DMS153 (cell line): ENCODE measurements around the gene SMNDC1.
"Not testable (repeated sequence)": the region's sequence is repeated elsewhere in the genome, so short reads cannot be mapped to it uniquely, and the experiment has no call there.

ENCODE experiments used
- DNase-seq: peaks from one replicate; lab custom pipeline; 2025; lab: John Stamatoyannopoulos, UW

SMNDC1 gene

GRCh38 chr10:110304780-110305421, at the start of gene SMNDC1:
SMNDC1 (minus strand) TSS chr10:110304920; CDS start chr10:110303587, 1,333 bp downstream.
- peak; percentile 98 for DNase-seq

GRCh38 chr10:110354322-110354766, 49.6 kb upstream of the SMNDC1 start:
- DNase-seq: peak; percentile 60

DNA sequence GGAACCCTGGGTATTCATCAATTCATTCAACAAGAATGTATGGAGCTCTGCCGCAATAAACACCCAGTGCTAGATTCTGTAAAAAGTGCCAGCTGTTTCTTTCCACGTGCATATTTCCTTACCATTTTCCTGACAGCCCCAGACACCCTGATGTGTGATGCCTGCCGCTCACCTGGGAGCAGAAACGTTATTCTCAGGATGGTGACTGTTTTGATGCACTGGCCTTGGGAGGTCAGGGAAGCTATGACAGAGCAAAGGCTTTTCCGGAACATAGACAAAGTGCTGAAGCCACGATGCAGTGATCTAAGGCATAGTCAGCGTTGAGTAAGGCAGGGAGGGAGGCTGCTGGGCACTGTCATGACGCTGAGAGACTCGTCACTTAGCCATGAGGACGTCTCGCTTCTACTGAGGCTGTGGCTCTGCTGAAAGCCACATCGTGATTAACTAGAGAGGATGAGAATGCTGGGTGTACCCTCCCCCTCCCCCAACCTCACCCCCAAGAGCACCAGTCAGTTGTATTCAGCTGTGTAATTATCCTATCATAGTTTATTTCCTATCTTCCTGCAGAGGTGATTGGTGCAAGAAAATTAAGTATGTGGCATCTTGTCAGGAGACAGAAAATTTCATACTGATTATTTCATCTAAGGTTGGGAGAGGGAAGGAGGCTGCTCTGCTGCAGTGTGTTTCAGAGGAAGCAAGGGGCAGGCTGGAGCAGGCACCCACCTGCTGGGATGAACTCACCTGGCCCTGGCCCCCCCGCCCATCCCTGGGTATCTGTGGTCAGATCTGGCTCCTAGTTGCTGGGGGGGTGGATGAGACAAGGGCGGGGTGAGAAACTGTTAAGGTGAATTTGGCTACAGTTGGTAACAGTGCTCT, 48.8 kb upstream of the SMNDC1 start:
- DNase-seq: no peak

DNA sequence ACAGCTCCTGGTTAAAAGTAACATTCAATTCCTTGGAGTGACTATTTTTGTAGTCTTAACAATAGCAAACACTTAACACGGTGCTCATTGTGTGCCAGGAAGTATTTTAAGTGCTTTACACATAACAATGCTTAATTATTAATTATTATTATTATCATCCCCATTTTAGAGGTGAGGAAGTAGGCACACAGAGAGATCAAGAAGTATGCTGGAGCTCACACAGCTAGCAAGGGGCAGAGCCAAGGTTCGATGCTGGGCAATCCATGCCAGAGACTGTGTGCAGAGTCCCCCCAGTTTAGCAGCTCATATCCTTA, 48.2 kb upstream of the SMNDC1 start:
- DNase-seq: no peak

- DNase-seq: no peak
Observed at GRCh38 chr10:110350812-110351211, 46.1 kb upstream of the SMNDC1 start.

- DNase-seq: no peak
Observed at GRCh38 chr10:110349831-110350230, 45.1 kb upstream of the SMNDC1 start.

- no peak for DNase-seq
Observed at GRCh38 chr10:110349386-110349785, 44.7 kb upstream of the SMNDC1 start.

- DNase-seq: no peak
Observed at GRCh38 chr10:110348336-110348735, 43.6 kb upstream of the SMNDC1 start.

- DNase-seq: no peak
Observed at GRCh38 chr10:110346914-110347313, 42.2 kb upstream of the SMNDC1 start.

GRCh38 chr10:110345286-110345685, 40.6 kb upstream of the SMNDC1 start:
- DNase-seq: no peak

GRCh38 chr10:110344622-110345021, 39.9 kb upstream of the SMNDC1 start:
- DNase-seq: peak; percentile 28

DNA sequence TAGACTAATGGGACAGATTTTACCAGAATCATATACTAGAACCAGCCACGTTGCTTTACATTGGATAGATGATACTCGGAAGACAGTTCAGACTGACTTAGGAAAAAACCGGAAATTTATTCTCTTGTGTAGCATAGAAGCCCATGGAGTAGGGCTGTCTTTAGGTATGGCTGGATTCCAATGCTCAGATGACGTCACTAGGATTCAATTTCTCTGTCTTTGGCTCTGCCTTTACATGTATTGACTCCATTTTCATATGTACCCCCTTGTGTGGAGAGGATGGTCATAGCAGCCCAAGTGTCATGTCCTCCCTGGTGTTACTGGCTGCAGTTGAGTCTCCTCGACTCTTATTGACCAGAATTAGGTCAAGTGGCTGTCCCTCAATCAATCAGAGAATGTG, 39.2 kb upstream of the SMNDC1 start:
- no peak for DNase-seq

DNA sequence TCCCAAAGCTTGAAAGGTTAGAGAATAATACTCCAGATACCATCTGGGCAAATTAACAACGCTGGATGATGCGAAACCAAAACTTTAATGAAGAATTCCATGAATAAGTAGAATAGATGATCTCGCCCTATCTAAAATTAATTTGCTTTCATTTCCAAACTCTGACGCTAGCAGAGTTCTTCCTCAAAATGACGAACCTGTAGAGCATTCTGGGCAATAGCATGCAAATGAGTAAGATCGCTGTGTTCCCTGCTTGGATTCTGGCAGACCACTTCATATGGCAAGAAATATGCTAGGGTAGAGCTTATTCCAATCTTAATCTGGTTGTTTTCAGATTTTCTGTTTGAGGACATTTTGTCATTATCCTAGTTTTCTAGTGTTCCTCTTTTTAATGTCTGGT, 36.1 kb upstream of the SMNDC1 start:
- no peak for DNase-seq

DNA sequence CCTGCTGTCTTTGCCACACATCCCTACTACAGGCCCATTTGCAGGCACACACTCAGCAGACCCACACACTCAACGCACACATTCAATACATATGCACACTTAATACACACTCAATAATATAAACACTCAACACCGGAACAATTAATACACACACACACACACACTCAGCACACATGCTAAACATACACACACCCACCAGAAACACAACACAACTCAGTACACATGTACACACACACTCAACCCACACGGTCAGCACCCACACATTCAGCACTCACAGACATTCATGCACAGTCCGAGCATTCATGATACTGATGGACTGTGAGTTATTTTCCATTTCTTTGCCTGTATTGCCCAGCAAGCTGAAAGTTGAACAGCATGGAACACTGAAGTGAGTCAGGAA, 35.4 kb upstream of the SMNDC1 start:
- DNase-seq: no peak

GRCh38 chr10:110337906-110338305, 33.2 kb upstream of the SMNDC1 start:
- DNase-seq: no peak

DNA sequence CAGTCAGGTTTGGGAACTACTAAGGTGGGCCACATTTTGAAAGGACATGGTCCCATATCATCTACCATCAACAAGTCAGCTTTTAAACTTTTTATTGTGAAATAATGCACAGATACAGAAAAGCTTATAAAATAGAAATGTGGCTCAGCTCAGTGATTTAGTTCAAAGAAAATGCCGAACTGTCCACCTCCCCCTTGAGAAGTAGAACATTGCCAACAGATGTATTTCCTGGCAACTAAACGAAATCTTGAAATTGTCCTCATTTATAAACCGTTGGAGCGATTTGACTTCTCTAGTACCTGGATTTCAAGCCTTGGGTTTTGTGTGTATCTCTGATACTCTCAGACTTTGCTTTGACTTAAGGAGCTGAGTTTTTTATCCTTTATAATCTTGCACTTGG, 32.7 kb upstream of the SMNDC1 start:
- no peak for DNase-seq

DNA sequence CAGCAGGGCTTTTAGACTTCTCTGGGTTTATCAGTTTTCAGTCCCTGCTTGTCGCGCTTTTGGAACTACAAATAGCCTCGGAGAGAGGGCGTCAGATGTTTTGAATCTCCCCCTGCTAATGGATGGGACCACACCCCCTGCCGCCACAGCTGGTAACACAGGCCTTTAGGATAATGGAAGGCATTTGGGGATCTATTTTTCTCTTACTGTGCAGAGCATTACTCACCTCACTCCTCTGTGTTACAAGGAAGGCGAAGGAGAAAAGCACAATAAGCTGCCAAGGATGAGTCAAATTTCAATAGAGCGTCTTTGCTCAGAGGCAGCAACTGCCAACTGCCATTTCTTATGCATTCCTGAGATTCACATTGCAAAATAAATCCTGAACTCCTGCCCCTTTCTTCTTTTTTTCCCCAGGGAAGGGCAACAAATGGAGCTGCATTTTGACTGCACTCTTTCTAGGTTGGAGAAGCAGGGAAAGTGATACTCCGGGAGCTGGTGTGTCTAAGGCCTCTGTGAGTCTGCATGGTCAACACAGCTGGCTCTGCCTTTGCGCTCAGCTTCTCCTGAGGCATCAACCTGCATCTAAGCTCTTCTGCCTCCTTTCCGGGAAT, 31.5 kb upstream of the SMNDC1 start:
- no peak for DNase-seq

DNA sequence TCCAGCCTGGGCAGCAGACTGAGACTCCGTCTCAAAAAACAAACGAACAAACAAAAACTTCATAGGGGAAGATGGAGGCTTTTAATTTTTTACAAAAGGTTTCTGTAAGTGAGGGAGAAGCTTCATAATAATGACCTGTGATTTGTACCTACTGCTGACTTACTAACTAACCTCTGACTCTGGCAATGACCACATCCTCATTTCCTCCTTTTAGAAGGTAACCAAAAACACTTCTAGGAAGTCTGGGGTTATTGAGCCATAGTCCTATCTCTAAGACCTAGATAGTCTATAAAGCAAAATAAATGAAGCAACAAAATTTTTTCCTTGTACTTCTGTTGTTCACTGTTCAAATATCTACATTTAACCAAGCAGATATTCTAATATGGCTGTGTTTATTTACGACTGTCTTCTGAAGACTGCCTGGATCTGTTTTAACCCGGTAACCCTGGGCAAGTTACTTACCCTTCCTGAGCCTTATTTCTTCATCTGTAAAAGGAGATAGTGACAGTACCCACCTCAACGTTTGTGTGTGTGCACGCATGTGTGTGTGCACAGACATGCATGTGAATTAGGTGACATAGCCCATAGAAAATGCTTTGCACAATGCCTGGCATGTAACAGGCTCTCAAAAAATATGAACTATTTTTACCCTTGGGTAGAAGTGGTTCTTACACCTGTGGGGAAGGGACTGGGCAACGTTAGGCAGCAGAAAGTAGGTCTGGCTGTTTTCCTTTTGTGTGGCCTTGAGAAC, 30.8 kb upstream of the SMNDC1 start:
- DNase-seq: no peak

GRCh38 chr10:110334061-110334656, 29.4 kb upstream of the SMNDC1 start:
- DNase-seq: no peak

- not testable (repeated sequence) for DNase-seq
Observed at GRCh38 chr10:110331226-110331795, 26.6 kb upstream of the SMNDC1 start.

GRCh38 chr10:110330675-110331074, 26.0 kb upstream of the SMNDC1 start:
- DNase-seq: no peak
